Measurements from ENCODE around the gene AP2A1.

The AP2A1 gene

DNA sequence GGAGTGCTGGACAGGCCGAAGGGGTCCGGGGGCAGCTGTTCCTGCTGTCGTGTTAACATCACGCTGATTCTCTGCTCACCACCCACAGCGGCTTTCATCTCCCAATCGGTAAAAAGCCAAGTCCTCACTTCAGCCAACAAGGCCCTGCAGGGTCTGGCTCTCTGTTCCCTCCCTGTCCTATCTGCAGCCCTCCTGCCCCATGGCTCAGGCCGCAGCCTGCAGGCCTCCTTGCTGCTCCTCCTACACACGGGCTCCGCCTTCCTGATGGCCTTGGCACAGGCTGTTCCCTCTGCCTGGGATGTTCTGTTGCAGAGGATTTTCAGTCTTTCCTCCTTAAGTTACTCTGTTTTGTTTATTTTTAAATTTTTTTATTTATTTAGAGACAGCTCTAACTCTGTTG, 24.1 kb downstream of the AP2A1 start (continued):
- TF ChIP-seq, protein P1, sequence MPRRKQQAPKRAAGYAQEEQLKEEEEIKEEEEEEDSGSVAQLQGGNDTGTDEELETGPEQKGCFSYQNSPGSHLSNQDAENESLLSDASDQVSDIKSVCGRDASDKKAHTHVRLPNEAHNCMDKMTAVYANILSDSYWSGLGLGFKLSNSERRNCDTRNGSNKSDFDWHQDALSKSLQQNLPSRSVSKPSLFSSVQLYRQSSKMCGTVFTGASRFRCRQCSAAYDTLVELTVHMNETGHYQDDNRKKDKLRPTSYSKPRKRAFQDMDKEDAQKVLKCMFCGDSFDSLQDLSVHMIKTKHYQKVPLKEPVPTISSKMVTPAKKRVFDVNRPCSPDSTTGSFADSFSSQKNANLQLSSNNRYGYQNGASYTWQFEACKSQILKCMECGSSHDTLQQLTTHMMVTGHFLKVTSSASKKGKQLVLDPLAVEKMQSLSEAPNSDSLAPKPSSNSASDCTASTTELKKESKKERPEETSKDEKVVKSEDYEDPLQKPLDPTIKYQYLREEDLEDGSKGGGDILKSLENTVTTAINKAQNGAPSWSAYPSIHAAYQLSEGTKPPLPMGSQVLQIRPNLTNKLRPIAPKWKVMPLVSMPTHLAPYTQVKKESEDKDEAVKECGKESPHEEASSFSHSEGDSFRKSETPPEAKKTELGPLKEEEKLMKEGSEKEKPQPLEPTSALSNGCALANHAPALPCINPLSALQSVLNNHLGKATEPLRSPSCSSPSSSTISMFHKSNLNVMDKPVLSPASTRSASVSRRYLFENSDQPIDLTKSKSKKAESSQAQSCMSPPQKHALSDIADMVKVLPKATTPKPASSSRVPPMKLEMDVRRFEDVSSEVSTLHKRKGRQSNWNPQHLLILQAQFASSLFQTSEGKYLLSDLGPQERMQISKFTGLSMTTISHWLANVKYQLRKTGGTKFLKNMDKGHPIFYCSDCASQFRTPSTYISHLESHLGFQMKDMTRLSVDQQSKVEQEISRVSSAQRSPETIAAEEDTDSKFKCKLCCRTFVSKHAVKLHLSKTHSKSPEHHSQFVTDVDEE (CRISPR knock-in tag; IDR thresholded peaks at IDR 0.05), result no peak
- no peak for TF ChIP-seq TOX (CRISPR knock-in tag; IDR thresholded peaks at IDR 0.05; ENCODE audit: borderline replicate concordance)

GRCh38 chr19:49791776-49792445, 25.1 kb downstream of the AP2A1 start:
- TF ChIP-seq ZNF8 (CRISPR knock-in tag; IDR thresholded peaks at IDR 0.05) (no peak), ZFP3 (CRISPR knock-in tag; IDR thresholded peaks at IDR 0.05) (no peak), ARNTL (CRISPR knock-in tag; IDR thresholded peaks at IDR 0.05; ENCODE audit: borderline replicate concordance, low read depth) (no peak), CSRNP3 (CRISPR knock-in tag; IDR thresholded peaks at IDR 0.05) (no peak), TCF4 (CRISPR knock-in tag; IDR thresholded peaks at IDR 0.05; ENCODE audit: borderline replicate concordance) (no peak), CREB5 (CRISPR knock-in tag; IDR thresholded peaks at IDR 0.05; ENCODE audit: low read depth) (no peak), RARB (CRISPR knock-in tag; IDR thresholded peaks at IDR 0.05) (no peak), BACH2 (CRISPR knock-in tag; IDR thresholded peaks at IDR 0.05; ENCODE audit: borderline replicate concordance) (no peak), ZNF565 (CRISPR knock-in tag; conservative IDR thresholded peaks at IDR 0.05; ENCODE audit: low read depth) (no peak), POU6F1 (CRISPR knock-in tag; IDR thresholded peaks at IDR 0.05; ENCODE audit: borderline replicate concordance, low read depth) (no peak), OSR1 (CRISPR knock-in tag; IDR thresholded peaks at IDR 0.05) (no peak), SNAI2 (CRISPR knock-in tag; IDR thresholded peaks at IDR 0.05) (no peak), ISL1 (CRISPR knock-in tag; IDR thresholded peaks at IDR 0.05) (no peak), TOX (CRISPR knock-in tag; IDR thresholded peaks at IDR 0.05; ENCODE audit: borderline replicate concordance) (no peak), ESRRG (CRISPR knock-in tag; IDR thresholded peaks at IDR 0.05) (no peak), ZC3H10 (CRISPR knock-in tag; IDR thresholded peaks at IDR 0.05) (no peak), PPARA (CRISPR knock-in tag; IDR thresholded peaks at IDR 0.05; ENCODE audit: borderline replicate concordance) (no peak)
- TF ChIP-seq, protein P1 (CRISPR knock-in tag; IDR thresholded peaks at IDR 0.05), result no peak
- ATAC-seq, result no peak

GRCh38 chr19:49792829-49793560, 26.2 kb downstream of the AP2A1 start:
- ATAC-seq, result no peak; the same call in 2 of the 3 replicates
- TF ChIP-seq GLIS3 (CRISPR knock-in tag; IDR thresholded peaks at IDR 0.05), result no peak
- no peak for TF ChIP-seq BACH2 (CRISPR knock-in tag; IDR thresholded peaks at IDR 0.05; ENCODE audit: borderline replicate concordance)
- no peak for TF ChIP-seq CSRNP3 (CRISPR knock-in tag; IDR thresholded peaks at IDR 0.05)
- TF ChIP-seq SNAI2 (CRISPR knock-in tag; IDR thresholded peaks at IDR 0.05), result no peak
- TF ChIP-seq ZC3H10 (CRISPR knock-in tag; IDR thresholded peaks at IDR 0.05), result no peak
- TF ChIP-seq TCF4 (CRISPR knock-in tag; IDR thresholded peaks at IDR 0.05; ENCODE audit: borderline replicate concordance), result no peak
- TF ChIP-seq ZNF565 (CRISPR knock-in tag; conservative IDR thresholded peaks at IDR 0.05; ENCODE audit: low read depth), result no peak
- TF ChIP-seq, protein P1 (CRISPR knock-in tag; IDR thresholded peaks at IDR 0.05), result no peak

Data from SK-N-SH treated with all-trans-retinoic acid at 6 μM for 48 hours (cell line).